HepG2 (cell line): ENCODE measurements around the gene ZNF48. TPM values are rescaled to one million over a fixed set of nuclear protein-coding genes. Genes with fewer than 3 reads are reported as not detected.

Source experiments
- ATM ChIP-seq: fragments of 450-650 bp; IDR thresholded peaks from 2 replicates; pipeline ENCODE4 v1.7.1; 2017; ENCODE audit warnings: mild to moderate bottlenecking, borderline replicate concordance
- CHD2 ChIP-seq: IDR thresholded peaks from 2 replicates; pipeline ENCODE4 v1.6.1; 2011; ENCODE audit warnings: low read depth, low read length, improper control_type of control experiment
- ETS1 ChIP-seq: sonication (generic); formaldehyde crosslinking; IDR thresholded peaks from 2 replicates; pipeline ENCODE4 v1.4.0; 2020; ENCODE audit warnings: missing genetic modification reagents
- GTF3A ChIP-seq: sonication (generic); formaldehyde crosslinking; conservative IDR thresholded peaks from 2 replicates; pipeline ENCODE4 v1.4.0; 2020; ENCODE audit warnings: mild to moderate bottlenecking, missing genetic modification reagents
- HIVEP1 ChIP-seq: sonication (generic); formaldehyde crosslinking; IDR thresholded peaks from 2 replicates; pipeline ENCODE4 v1.4.0; 2020; ENCODE audit warnings: mild to moderate bottlenecking, missing genetic modification reagents
- KDM6A ChIP-seq: IDR thresholded peaks from 2 replicates; pipeline ENCODE4 v1.6.1; 2016; ENCODE audit warnings: low read depth
- LCORL ChIP-seq, 2 experiments: fragments of 450-650 bp in 1 of 2; sonication (generic) in 1 of 2; formaldehyde crosslinking in 1 of 2; IDR thresholded peaks; 2 replicates each; pipeline versions ENCODE4 v1.5.0 to v1.6.1; 2017 to 2020; ENCODE audit warnings: antibody characterized with exemption in 1 of 2, missing genetic modification reagents in 1 of 2
- NCOR1 ChIP-seq: fragments of 200-600 bp; sonication (generic); IDR thresholded peaks from 2 replicates; pipeline ENCODE4 v1.7.0; 2017; ENCODE audit warnings: antibody characterized with exemption, low read length, borderline replicate concordance
- NFRKB ChIP-seq: fragments of 450-650 bp; IDR thresholded peaks from 2 replicates; pipeline ENCODE4 v1.6.1; 2017
- NONO ChIP-seq, 2 experiments: fragments of 450-650 bp in 1 of 2; sonication (generic) in 1 of 2; formaldehyde crosslinking in 1 of 2; IDR thresholded peaks in 1 of 2; conservative IDR thresholded peaks in 1 of 2; 2 replicates each; pipeline versions ENCODE4 v1.6.1 to v1.8.0; 2017 to 2022; ENCODE audit warnings: mild to moderate bottlenecking in 1 of 2, missing genetic modification reagents in 1 of 2, moderate library complexity in 1 of 2
- RARA ChIP-seq: IDR thresholded peaks from 2 replicates; pipeline ENCODE4 v1.6.1; 2016; ENCODE audit warnings: missing genetic modification reagents, missing compliant biosample characterization
- ZNF136 ChIP-seq: sonication (generic); formaldehyde crosslinking; IDR thresholded peaks from 2 replicates; pipeline ENCODE4 v1.8.1; 2022; ENCODE audit warnings: low read depth, mild to moderate bottlenecking, moderate library complexity, missing genetic modification reagents
- ZNF703 ChIP-seq: sonication (generic); formaldehyde crosslinking; IDR thresholded peaks from 2 replicates; pipeline ENCODE4 v1.5.1; 2020; ENCODE audit warnings: missing genetic modification reagents, mild to moderate bottlenecking, moderate library complexity, borderline replicate concordance
- polyA plus RNA-seq, 8 experiments: library from polyadenylated mRNA; depleted of rRNA in 3 of 8; stranded (reverse) in 7 of 8; unstranded in 1 of 8; fragments of >200 nt; fragmentation: Illumina TruSeq in 4 of 8; extraction: Trizol in 4 of 8; gene quantifications; 2 replicates each; pipeline versions ENCODE4 v1.2.1 to v1.2.3, GENCODE V29; 2011 to 2016; ENCODE audit warnings: low read depth in 4 of 8, missing spikeins in 1 of 8, mixed read lengths in 1 of 8; ENCODE audit not compliant: insufficient read depth in 1 of 8
- total RNA-seq, 5 experiments: library from RNA; depleted of rRNA; stranded (reverse); fragments of >200 nt; fragmentation: Illumina TruSeq; extraction: Trizol; gene quantifications; 2 replicates each; pipeline ENCODE4 v1.2.3, GENCODE V29; 2016; ENCODE audit warnings: low read depth in 1 of 5
- TF ChIP-seq, protein P1 (sequence below): sonication (generic); formaldehyde crosslinking; IDR thresholded peaks from 2 replicates; pipeline ENCODE4 v1.4.0; 2020; ENCODE audit warnings: missing genetic modification reagents
- TF ChIP-seq, protein P2 (sequence below): fragments of 450-650 bp; IDR thresholded peaks from 2 replicates; pipeline ENCODE4 v1.6.1; 2016
- TF ChIP-seq, protein P3 (sequence below): sonication (generic); formaldehyde crosslinking; IDR thresholded peaks from 2 replicates; pipeline ENCODE4 v1.5.1; 2020; ENCODE audit warnings: mild to moderate bottlenecking, missing genetic modification reagents, moderate library complexity
- TF ChIP-seq, protein P4 (sequence below): sonication (generic); formaldehyde crosslinking; IDR thresholded peaks from 2 replicates; pipeline ENCODE4 v1.4.0; 2020; ENCODE audit warnings: mild to moderate bottlenecking, missing genetic modification reagents

Gene ZNF48
- total and polyA plus RNA-seq, 2 of the 13 experiments (the other 11 are each of a cell fraction or from before 2014, with no cell fraction given): 9.9 to 12.3 TPM

DNA sequence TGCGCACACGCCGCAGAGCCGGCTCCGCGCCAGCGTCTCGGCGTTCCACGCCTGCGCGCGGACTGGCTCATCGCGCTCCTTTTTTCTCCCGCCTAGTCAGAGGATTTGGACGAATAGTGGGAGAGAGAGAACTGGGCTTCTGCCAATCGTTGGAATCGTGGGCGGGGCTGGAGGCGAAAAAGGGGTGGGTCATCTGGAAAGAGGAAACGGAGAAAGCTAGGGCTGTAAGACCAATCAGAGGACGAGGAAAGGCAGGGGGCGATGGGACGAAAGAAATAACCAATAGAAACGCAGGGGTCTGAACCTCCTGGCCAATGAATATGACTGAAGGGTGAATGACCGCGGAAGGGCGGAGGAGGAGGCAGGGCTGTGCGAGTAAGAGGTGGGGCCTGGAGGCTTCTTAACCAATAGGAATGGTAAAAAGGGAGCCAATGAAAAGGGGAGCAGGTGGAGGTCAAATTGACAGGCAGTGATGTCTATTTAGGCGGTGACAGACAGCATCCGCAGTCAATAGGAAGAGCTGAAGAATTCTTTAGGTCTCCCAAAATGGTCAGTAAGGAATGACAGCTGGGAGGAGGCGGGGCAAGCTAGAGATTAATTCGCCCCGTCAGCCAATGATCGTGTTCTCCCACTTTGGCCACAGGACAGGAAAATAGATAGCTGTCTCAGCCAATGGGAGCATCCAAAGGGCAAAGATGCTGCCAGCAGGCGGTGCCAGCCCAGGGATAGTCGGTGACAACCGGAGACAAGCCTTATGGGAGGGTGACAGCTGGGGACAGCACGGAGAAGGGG, 24.6 kb upstream of the ZNF48 start, which contains the start of gene TBC1D10B (continued):
- TF ChIP-seq RARA (CRISPR knock-in tag): no peak
- no peak for TF ChIP-seq KDM6A (CRISPR knock-in tag)
- no peak for TF ChIP-seq GTF3A
- TF ChIP-seq, protein P1, sequence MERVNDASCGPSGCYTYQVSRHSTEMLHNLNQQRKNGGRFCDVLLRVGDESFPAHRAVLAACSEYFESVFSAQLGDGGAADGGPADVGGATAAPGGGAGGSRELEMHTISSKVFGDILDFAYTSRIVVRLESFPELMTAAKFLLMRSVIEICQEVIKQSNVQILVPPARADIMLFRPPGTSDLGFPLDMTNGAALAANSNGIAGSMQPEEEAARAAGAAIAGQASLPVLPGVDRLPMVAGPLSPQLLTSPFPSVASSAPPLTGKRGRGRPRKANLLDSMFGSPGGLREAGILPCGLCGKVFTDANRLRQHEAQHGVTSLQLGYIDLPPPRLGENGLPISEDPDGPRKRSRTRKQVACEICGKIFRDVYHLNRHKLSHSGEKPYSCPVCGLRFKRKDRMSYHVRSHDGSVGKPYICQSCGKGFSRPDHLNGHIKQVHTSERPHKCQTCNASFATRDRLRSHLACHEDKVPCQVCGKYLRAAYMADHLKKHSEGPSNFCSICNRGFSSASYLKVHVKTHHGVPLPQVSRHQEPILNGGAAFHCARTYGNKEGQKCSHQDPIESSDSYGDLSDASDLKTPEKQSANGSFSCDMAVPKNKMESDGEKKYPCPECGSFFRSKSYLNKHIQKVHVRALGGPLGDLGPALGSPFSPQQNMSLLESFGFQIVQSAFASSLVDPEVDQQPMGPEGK (CRISPR knock-in tag): peak; percentile 75
- TF ChIP-seq NFRKB: no peak
- no peak for TF ChIP-seq ATM
- TF ChIP-seq ETS1 (CRISPR knock-in tag): no peak
- peak; percentile 97 for TF ChIP-seq LCORL (IDR thresholded peaks at IDR 0.05)
- no peak for TF ChIP-seq LCORL (CRISPR knock-in tag; IDR thresholded peaks at IDR 0.05)
- peak; percentile 65; the same call in 1 of the 2 replicates for TF ChIP-seq NCOR1
- no peak for TF ChIP-seq ZNF703 (CRISPR knock-in tag)
- no peak for TF ChIP-seq HIVEP1 (CRISPR knock-in tag)
- TF ChIP-seq, protein P2, sequence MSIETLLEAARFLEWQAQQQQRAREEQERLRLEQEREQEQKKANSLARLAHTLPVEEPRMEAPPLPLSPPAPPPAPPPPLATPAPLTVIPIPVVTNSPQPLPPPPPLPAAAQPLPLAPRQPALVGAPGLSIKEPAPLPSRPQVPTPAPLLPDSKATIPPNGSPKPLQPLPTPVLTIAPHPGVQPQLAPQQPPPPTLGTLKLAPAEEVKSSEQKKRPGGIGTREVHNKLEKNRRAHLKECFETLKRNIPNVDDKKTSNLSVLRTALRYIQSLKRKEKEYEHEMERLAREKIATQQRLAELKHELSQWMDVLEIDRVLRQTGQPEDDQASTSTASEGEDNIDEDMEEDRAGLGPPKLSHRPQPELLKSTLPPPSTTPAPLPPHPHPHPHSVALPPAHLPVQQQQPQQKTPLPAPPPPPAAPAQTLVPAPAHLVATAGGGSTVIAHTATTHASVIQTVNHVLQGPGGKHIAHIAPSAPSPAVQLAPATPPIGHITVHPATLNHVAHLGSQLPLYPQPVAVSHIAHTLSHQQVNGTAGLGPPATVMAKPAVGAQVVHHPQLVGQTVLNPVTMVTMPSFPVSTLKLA: 0 out of 2 replicates have a peak, but pooled peaks have one; percentile 9
- TF ChIP-seq, protein P3, sequence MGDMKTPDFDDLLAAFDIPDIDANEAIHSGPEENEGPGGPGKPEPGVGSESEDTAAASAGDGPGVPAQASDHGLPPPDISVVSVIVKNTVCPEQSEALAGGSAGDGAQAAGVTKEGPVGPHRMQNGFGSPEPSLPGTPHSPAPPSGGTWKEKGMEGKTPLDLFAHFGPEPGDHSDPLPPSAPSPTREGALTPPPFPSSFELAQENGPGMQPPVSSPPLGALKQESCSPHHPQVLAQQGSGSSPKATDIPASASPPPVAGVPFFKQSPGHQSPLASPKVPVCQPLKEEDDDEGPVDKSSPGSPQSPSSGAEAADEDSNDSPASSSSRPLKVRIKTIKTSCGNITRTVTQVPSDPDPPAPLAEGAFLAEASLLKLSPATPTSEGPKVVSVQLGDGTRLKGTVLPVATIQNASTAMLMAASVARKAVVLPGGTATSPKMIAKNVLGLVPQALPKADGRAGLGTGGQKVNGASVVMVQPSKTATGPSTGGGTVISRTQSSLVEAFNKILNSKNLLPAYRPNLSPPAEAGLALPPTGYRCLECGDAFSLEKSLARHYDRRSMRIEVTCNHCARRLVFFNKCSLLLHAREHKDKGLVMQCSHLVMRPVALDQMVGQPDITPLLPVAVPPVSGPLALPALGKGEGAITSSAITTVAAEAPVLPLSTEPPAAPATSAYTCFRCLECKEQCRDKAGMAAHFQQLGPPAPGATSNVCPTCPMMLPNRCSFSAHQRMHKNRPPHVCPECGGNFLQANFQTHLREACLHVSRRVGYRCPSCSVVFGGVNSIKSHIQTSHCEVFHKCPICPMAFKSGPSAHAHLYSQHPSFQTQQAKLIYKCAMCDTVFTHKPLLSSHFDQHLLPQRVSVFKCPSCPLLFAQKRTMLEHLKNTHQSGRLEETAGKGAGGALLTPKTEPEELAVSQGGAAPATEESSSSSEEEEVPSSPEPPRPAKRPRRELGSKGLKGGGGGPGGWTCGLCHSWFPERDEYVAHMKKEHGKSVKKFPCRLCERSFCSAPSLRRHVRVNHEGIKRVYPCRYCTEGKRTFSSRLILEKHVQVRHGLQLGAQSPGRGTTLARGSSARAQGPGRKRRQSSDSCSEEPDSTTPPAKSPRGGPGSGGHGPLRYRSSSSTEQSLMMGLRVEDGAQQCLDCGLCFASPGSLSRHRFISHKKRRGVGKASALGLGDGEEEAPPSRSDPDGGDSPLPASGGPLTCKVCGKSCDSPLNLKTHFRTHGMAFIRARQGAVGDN: peak; percentile 63; the same call in 1 of the 2 replicates
- TF ChIP-seq NONO (IDR thresholded peaks at IDR 0.05): no peak
- TF ChIP-seq NONO (CRISPR knock-in tag; conservative IDR thresholded peaks at IDR 0.05): no peak
- peak; percentile 77 for TF ChIP-seq CHD2
- TF ChIP-seq ZNF136 (CRISPR knock-in tag): no peak
- TF ChIP-seq, protein P4, sequence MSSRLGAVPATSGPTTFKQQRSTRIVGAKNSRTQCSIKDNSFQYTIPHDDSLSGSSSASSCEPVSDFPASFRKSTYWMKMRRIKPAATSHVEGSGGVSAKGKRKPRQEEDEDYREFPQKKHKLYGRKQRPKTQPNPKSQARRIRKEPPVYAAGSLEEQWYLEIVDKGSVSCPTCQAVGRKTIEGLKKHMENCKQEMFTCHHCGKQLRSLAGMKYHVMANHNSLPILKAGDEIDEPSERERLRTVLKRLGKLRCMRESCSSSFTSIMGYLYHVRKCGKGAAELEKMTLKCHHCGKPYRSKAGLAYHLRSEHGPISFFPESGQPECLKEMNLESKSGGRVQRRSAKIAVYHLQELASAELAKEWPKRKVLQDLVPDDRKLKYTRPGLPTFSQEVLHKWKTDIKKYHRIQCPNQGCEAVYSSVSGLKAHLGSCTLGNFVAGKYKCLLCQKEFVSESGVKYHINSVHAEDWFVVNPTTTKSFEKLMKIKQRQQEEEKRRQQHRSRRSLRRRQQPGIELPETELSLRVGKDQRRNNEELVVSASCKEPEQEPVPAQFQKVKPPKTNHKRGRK (CRISPR knock-in tag): no peak
